ENCODE measurements around the gene EXOC4.

GRCh38 chr7:133303372-133303771, 50.5 kb downstream of the EXOC4 start:
- no peak for TF ChIP-seq POLR2AphosphoS5 (IDR thresholded peaks at IDR 0.05)
- TF ChIP-seq CTCF (IDR thresholded peaks at IDR 0.05) = no peak
